NCI-H1048 (cell line): ENCODE data around the gene S1PR1.
"Not testable (repeated sequence)": the region's sequence is repeated elsewhere in the genome, so short reads cannot be mapped to it uniquely, and the experiment has no call there.

Source experiments
- DNase-seq: peaks from one replicate; lab custom pipeline; 2025; lab: John Stamatoyannopoulos, UW

Gene S1PR1

GRCh38 chr1:101236516-101237228 is at the start of gene S1PR1:
Gene S1PR1 (plus strand): TSS chr1:101237019. CDS start chr1:101238985, 1,966 bp downstream.
- no peak for DNase-seq

DNA sequence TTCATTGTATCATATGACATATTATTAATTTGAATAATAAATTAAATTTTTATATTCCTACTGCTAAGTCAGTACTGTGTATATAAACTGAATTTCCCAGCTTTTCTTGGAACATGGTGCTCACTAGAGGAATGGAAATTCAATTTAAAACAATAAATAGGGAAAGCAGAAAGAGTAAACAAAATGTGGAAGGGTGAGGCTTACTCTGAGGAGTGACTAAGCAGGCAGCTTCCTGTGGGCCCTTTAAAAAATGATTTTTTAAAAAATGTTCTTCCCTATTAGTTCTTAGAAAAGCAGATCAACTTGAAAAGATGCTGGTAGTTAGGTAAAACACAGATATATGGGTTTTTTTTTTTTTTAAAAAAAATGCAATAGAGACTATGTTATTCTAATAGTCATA is 49.5 kb upstream of the S1PR1 start:
- DNase-seq: no peak

DNA sequence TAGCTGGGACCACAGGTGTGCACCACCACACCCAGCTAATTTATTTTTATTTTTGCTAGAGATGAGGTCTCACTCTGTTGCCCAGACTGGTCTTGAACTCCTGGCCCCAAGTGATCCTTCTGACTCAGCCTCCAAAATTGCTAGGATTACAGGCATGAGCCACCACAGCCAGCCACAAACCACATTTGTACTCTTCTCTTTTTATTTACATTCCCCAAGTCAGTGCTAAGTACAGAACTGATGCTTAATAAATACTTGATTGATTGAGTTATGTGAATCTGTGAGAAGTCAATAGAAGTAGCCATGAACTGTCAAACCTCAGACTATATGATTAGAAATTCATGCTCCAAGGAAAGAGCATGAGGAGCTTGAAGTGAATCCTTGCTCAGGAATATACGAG is 48.5 kb upstream of the S1PR1 start:
- no peak for DNase-seq

- DNase-seq: not testable (repeated sequence)
Observed at GRCh38 chr1:101188968-101189367, 47.9 kb upstream of the S1PR1 start.

DNA sequence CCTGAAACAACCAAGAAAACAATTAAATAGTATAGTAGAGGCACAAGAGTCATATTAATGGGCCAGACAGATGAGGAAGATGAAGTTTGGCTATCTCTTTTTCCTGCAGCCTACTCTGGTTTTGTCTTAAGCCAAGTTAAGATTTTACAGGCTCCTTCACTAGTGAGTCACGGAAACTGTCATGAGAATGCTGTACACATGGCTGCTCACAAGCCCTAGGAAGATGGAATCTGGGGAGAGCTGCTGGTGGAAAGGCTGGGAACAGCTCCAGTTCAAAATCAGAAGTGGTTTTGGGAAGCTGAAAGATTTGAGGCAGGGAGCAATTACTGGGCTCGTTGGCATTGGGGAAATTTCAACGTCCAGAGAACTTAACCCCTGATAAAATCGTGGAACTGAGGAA is 46.4 kb upstream of the S1PR1 start:
- DNase-seq: no peak

DNA sequence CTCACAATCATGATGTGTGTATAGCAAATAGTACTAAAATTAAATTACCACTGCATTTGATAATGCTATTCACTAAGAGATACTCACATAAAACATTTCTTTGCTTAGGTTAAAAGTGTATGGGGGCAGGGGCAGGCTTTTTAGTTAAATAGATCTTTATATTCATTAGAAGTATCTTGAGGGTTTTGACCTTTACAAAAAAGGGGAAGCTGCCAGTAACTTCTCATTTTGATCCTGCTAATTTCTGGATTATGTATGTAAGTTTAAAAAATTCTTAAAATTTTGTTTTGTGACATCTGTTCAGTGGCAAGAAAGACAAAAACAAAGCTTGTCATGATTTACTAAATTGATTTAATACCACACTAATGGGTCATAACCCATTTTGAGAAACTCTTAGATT is 45.8 kb upstream of the S1PR1 start:
- no peak for DNase-seq

- no peak for DNase-seq
Observed at GRCh38 chr1:101193733-101194169, 43.1 kb upstream of the S1PR1 start.

DNA sequence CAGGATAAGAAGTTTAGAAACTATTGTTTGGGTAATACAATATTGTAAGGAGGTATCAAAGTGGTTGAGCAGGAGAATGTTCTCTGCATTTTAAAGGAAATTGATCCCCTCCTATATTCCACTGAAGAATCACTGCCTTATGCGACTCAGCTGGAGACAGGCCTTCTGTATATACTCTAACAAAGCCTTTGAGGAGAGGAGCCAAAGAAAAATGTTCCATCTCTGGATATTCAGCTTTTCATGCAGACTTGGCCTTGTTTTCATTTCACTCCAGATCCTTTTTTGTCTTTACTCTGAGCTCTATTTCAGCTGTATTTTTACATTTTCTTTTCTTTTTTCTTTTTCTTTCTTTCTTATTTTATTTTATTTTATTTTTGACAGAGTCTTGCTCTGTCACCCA is 42.1 kb upstream of the S1PR1 start:
- DNase-seq: no peak

- DNase-seq: no peak
Observed at GRCh38 chr1:101196668-101197067, 40.2 kb upstream of the S1PR1 start.

GRCh38 chr1:101198842-101199636 is 37.8 kb upstream of the S1PR1 start:
- DNase-seq: no peak

- no peak for DNase-seq
Observed at GRCh38 chr1:101199637-101199982, 37.2 kb upstream of the S1PR1 start.

DNA sequence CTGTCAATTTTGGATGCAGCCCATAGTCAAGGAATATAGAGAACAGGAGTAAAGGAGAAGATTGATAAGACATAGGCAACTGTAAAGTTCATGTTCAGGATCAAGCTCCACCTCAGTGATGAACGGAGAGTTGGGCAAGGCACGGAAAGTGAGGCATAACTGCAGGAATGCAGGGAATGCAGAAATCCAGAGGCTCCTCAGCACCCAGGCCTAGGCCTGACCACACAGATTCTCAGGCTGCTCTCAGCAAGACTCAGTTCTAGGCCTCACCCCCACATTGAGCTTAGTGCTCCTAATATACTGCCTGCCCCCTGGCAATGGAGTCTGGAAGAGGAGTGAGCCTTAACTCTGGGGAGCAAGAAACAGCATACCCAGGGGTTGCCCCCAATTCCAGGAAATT is 36.3 kb upstream of the S1PR1 start:
- no peak for DNase-seq

DNA sequence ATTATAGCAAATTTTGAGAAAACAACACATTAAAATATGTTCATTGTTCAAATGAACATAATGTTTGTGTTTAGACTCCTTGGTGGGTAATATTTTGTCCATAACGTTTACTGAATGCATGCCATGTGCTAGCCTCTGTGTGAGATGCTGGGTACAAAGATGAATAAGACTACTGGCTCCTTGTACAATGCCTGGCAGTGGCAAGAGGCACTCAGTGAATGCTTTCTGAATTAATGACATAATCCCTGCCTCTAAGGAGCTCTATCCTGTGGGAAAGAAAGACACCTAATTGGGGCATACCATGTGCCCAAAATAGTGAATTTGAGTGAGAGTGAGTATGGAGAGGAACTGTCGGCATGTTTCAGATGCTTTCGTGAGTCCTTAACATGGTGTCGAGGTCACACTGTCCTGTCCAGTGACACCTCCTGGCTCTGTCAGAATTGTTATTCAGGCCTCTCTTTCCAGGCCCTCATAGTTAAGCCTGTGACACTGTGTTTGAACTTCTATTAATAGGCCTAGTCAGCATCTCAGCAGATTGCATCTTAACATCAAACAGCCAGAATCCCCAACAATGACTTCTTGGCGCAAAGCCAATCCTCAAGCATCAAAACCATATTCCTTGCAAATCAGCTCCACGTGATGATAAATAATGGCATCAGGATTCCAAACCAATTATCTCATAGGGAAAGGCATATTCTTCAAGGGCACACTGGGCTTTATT is 32.8 kb upstream of the S1PR1 start:
- DNase-seq: no peak

DNA sequence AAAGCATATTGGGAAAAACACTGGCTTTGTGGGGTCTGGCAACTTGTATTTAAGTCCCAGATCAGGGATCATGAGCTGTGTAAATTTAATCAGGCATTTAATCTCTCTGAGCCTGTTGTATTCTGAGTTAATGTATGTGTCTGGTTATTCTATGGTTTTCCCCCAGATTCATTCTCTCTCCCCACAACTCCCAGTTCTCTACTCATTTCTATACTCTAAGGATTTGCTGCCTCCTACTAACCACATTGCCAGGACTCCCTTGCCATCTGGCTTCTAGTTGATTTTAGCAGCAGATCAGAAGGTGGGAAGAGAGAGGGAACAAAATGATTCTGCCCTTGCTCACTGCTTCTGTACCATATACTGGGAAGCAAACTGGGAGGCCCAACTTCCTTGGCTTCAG is 31.4 kb upstream of the S1PR1 start:
- DNase-seq: no peak

- DNase-seq: not testable (repeated sequence)
Observed at GRCh38 chr1:101206139-101206538, 30.7 kb upstream of the S1PR1 start.

GRCh38 chr1:101207271-101207670 is 29.5 kb upstream of the S1PR1 start:
- DNase-seq: not testable (repeated sequence)

DNA sequence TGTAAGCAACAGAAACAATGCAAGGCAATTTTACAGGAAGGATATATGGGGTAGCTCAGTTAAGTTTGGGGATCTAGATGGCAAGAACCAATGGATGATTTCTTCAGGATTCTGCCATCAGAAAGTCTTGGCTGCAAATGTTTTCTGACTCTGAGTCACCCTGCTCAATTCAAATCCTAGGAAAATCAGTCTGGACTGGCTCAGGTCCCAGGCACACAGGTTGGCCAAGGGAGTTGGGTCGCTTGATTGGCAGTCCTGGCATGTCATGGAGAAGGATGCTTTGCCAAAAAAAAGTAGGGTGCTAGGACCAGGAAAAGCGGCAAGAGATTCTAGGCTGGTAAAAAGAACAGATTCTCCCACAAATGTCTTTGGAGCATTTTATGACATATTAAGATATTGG is 28.9 kb upstream of the S1PR1 start:
- no peak for DNase-seq

GRCh38 chr1:101215363-101216011 is 21.3 kb upstream of the S1PR1 start:
- DNase-seq: no peak

DNA sequence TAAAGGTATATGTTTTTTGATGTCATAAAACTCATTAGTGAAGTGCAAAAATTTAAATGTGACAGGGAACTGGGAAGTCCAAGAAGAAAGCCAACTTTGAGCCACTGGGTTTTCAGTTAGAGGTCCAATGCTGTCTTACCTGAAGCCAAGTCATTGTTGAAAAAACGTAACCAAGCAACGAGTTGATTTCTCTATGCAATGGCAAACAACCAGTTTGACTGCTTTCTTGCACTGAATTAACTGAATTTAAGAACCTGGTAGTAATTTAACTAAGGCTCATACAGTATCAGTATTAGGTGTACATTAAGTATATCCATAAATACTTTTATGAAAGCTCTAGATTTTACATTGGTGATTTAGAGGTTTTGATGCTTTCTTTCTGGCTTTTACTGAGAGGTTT is 20.2 kb upstream of the S1PR1 start:
- DNase-seq: no peak

- DNase-seq: no peak
Observed at GRCh38 chr1:101217148-101217547, 19.7 kb upstream of the S1PR1 start.

- not testable (repeated sequence) for DNase-seq
Observed at GRCh38 chr1:101218968-101219367, 17.9 kb upstream of the S1PR1 start.
